DOHH2 (cell line): ENCODE measurements around the gene FLT3.

ENCODE experiments used
- EZH2phosphoT487 ChIP-seq: fragments of 200-600 bp; sonication (generic); IDR thresholded peaks from 2 replicates; pipeline ENCODE4 v1.6.1; 2017; ENCODE audit warnings: borderline replicate concordance, mild to moderate bottlenecking, antibody characterized with exemption, low read length, moderate library complexity, mixed read lengths
- TF ChIP-seq, protein P1 (sequence below): fragments of 200-600 bp; sonication (generic); IDR thresholded peaks from one replicate; pipeline ENCODE4 v1.5.1; 2014; ENCODE audit warnings: antibody characterized with exemption, mild to moderate bottlenecking, low read depth, low read length; ENCODE audit not compliant: poor library complexity, severe bottlenecking

DNA sequence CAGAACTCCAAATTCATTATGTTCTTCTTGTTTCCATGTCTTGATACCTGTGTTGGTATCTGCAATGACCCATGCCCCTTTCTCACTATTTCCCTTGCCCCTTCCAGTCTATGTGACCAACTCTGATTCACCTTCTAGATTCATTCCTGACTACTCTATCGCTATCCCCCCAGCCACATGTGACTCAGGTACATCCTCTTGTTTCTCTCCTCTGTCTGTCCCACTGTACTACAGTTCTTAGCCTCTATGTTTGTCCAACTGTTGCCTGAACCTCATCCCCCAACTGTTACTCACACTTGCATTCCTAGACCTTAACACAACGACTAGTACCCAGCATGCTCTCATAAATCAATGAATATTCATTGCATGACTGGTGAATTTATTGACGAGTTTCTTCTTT lies 10.0 kb upstream of the FLT3 start:
- TF ChIP-seq, protein P1, sequence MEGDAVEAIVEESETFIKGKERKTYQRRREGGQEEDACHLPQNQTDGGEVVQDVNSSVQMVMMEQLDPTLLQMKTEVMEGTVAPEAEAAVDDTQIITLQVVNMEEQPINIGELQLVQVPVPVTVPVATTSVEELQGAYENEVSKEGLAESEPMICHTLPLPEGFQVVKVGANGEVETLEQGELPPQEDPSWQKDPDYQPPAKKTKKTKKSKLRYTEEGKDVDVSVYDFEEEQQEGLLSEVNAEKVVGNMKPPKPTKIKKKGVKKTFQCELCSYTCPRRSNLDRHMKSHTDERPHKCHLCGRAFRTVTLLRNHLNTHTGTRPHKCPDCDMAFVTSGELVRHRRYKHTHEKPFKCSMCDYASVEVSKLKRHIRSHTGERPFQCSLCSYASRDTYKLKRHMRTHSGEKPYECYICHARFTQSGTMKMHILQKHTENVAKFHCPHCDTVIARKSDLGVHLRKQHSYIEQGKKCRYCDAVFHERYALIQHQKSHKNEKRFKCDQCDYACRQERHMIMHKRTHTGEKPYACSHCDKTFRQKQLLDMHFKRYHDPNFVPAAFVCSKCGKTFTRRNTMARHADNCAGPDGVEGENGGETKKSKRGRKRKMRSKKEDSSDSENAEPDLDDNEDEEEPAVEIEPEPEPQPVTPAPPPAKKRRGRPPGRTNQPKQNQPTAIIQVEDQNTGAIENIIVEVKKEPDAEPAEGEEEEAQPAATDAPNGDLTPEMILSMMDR = no peak
- TF ChIP-seq EZH2phosphoT487 = no peak
